K562 (cell line): ENCODE data around the gene DCHS2. TPM values are rescaled to one million over a fixed set of nuclear protein-coding genes. Genes with fewer than 3 reads are reported as not detected.

Experiments
- CBFA2T3 ChIP-seq: fragments of 450-650 bp; IDR thresholded peaks from 2 replicates; pipeline ENCODE4 v1.6.1; 2017
- CHAMP1 ChIP-seq: fragments of 450-650 bp; IDR thresholded peaks from 2 replicates; pipeline ENCODE4 v1.6.1; 2016; ENCODE audit warnings: mild to moderate bottlenecking
- EP300 ChIP-seq: IDR thresholded peaks from 2 replicates; pipeline ENCODE4 v1.6.1; 2012; ENCODE audit warnings: low read length, improper control_type of control experiment
- ERF ChIP-seq: fragments of 450-650 bp; formaldehyde crosslinking; IDR thresholded peaks from 2 replicates; pipeline ENCODE4 v1.4.0; 2020; ENCODE audit warnings: mild to moderate bottlenecking, mixed read lengths
- HDAC8 ChIP-seq: fragments of 450-650 bp; IDR thresholded peaks from 2 replicates; pipeline ENCODE4 v1.6.1; 2016; ENCODE audit warnings: mild to moderate bottlenecking, missing genetic modification characterization, moderate library complexity, missing compliant biosample characterization
- HOMEZ ChIP-seq: fragments of 250-450 bp; sonication (Bioruptor Pico); IDR thresholded peaks from 2 replicates; pipeline ENCODE4 v1.4.0; 2020; ENCODE audit warnings: mild to moderate bottlenecking, moderate library complexity
- IRF2 ChIP-seq: sonication (generic); formaldehyde crosslinking; IDR thresholded peaks from 2 replicates; pipeline ENCODE4 v1.8.1; 2022; ENCODE audit warnings: mild to moderate bottlenecking, missing genetic modification reagents
- KAT8 ChIP-seq: fragments of 450-650 bp; IDR thresholded peaks from 2 replicates; pipeline ENCODE4 v1.6.1; 2016; ENCODE audit warnings: low read depth, mild to moderate bottlenecking
- MAFF ChIP-seq: IDR thresholded peaks from 2 replicates; pipeline ENCODE4 v1.6.1; 2012; ENCODE audit warnings: low read length, improper control_type of control experiment
- NEUROD1 ChIP-seq: fragments of 150-350 bp; IDR thresholded peaks from 2 replicates; pipeline ENCODE4 v1.6.1; 2014; ENCODE audit warnings: borderline replicate concordance, low read length, low read depth; ENCODE audit not compliant: partially characterized antibody
- PYGO2 ChIP-seq: fragments of 450-650 bp; IDR thresholded peaks from 2 replicates; pipeline ENCODE4 v1.6.1; 2016; ENCODE audit warnings: mild to moderate bottlenecking, missing genetic modification characterization, moderate library complexity, missing compliant biosample characterization
- SIX5 ChIP-seq, 2 experiments: IDR thresholded peaks; 2 replicates each; pipeline ENCODE4 v1.6.1; 2011; ENCODE audit warnings: low read length in 2 of 2, borderline replicate concordance in 1 of 2, low read depth in 1 of 2, mild to moderate bottlenecking in 1 of 2, moderate library complexity in 1 of 2; ENCODE audit not compliant: insufficient read depth in 1 of 2
- TSC22D4 ChIP-seq: fragments of 450-650 bp; IDR thresholded peaks from 2 replicates; pipeline ENCODE4 v1.6.1; 2016; ENCODE audit warnings: missing genetic modification characterization, missing biosample characterization, control low read depth
- YBX1 ChIP-seq: fragments of 450-650 bp; IDR thresholded peaks from 2 replicates; pipeline ENCODE4 v1.7.1; 2016; ENCODE audit warnings: mild to moderate bottlenecking
- ZC3H11A ChIP-seq: IDR thresholded peaks from 2 replicates; pipeline ENCODE4 v1.6.1; 2012; ENCODE audit warnings: low read depth, low read length, improper control_type of control experiment
- ZNF696 ChIP-seq: fragments of 250-450 bp; sonication (Bioruptor Pico); conservative IDR thresholded peaks from 2 replicates; pipeline ENCODE4 v1.4.0; 2020; ENCODE audit warnings: mild to moderate bottlenecking, moderate library complexity
- polyA plus RNA-seq, 8 experiments: library from polyadenylated mRNA; depleted of rRNA in 4 of 8; stranded (reverse) in 5 of 8; unstranded in 3 of 8; fragments of >200 nt; fragmentation: Nextera tagmentation in 2 of 8; fragmentation: Illumina TruSeq in 1 of 8; extraction: Ambion mirVana in 2 of 8; extraction: Trizol in 1 of 8; gene quantifications; 2 replicates each; pipeline versions ENCODE4 v1.2.1 to v1.2.3, GENCODE V29; 2011 to 2014; ENCODE audit warnings: inconsistent platforms in 1 of 8, missing spikeins in 1 of 8
- total RNA-seq, 7 experiments: library from RNA; depleted of rRNA in 6 of 7; stranded (reverse); fragments of >200 nt in 6 of 7; fragmentation: Illumina TruSeq in 2 of 7; extraction: Trizol in 2 of 7; gene quantifications; 2 replicates each; pipeline versions ENCODE4 v1.2.1 to v1.2.3, GENCODE V29; 2011 to 2021; ENCODE audit warnings: low replicate concordance in 1 of 7
- TF ChIP-seq, protein P1 (sequence below): fragments of 250-450 bp; sonication (Bioruptor Pico); IDR thresholded peaks from 2 replicates; pipeline ENCODE4 v1.9.0; 2021; ENCODE audit warnings: mild to moderate bottlenecking
- TF ChIP-seq, protein P2 (sequence below): fragments of 250-450 bp; sonication (Bioruptor Pico); IDR thresholded peaks from 2 replicates; pipeline ENCODE4 v1.8.0; 2022; ENCODE audit warnings: moderate library complexity, mild to moderate bottlenecking, inconsistent platforms
- TF ChIP-seq, protein P3 (sequence below), 2 experiments: IDR thresholded peaks in 1 of 2; conservative IDR thresholded peaks in 1 of 2; 2 replicates each; pipeline ENCODE4 v1.6.1; 2016; ENCODE audit warnings: low read depth in 2 of 2, mild to moderate bottlenecking in 1 of 2, missing compliant biosample characterization in 1 of 2, missing genetic modification characterization in 1 of 2, moderate library complexity in 1 of 2

The DCHS2 gene
- total and polyA plus RNA-seq, 9 of the 15 experiments (the other 6 are each of a cell fraction or from before 2014, with no cell fraction given): 0.49 to 7.1 (median 5.3) TPM

DNA sequence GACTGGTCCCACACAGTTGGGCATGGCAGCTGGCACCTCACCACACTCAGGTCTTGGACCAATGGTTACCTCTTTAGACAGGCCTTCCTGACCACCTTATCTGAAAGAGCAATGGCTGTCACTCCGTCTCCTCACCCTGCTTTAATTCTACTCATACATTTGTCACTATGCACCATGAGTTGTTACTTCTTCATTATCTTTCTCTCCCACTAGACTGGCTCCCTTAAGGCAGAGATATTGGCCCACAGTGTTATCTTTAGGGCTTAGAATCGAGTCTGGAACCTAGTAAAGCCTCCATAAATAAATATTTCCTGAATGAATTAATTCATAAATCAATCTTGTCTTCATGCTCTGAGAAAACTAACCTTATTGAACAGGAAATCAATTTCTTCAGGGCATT, 46.6 kb downstream of the DCHS2 start (continued):
- TF ChIP-seq, protein P1, sequence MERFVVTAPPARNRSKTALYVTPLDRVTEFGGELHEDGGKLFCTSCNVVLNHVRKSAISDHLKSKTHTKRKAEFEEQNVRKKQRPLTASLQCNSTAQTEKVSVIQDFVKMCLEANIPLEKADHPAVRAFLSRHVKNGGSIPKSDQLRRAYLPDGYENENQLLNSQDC: no peak
- TF ChIP-seq, protein P2, sequence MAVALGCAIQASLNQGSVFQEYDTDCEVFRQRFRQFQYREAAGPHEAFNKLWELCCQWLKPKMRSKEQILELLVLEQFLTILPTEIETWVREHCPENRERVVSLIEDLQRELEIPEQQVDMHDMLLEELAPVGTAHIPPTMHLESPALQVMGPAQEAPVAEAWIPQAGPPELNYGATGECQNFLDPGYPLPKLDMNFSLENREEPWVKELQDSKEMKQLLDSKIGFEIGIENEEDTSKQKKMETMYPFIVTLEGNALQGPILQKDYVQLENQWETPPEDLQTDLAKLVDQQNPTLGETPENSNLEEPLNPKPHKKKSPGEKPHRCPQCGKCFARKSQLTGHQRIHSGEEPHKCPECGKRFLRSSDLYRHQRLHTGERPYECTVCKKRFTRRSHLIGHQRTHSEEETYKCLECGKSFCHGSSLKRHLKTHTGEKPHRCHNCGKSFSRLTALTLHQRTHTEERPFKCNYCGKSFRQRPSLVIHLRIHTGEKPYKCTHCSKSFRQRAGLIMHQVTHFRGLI: no peak
- TF ChIP-seq MAFF: peak; percentile 17; the same call in 1 of the 2 replicates
- no peak for TF ChIP-seq ZNF696 (CRISPR knock-in tag)
- TF ChIP-seq HDAC8: no peak
- TF ChIP-seq YBX1: no peak
- no peak for TF ChIP-seq IRF2 (CRISPR knock-in tag)
- TF ChIP-seq SIX5 (IDR thresholded peaks at IDR 0.05; ENCODE audit: borderline replicate concordance in 1 of 2, insufficient read depth in 1 of 2, low read depth in 1 of 2, low read length in 2 of 2): no peak
- TF ChIP-seq HOMEZ: no peak
- no peak for TF ChIP-seq ZC3H11A
- peak; percentile 82; the same call in 1 of the 2 replicates for TF ChIP-seq EP300
- TF ChIP-seq, protein P3, sequence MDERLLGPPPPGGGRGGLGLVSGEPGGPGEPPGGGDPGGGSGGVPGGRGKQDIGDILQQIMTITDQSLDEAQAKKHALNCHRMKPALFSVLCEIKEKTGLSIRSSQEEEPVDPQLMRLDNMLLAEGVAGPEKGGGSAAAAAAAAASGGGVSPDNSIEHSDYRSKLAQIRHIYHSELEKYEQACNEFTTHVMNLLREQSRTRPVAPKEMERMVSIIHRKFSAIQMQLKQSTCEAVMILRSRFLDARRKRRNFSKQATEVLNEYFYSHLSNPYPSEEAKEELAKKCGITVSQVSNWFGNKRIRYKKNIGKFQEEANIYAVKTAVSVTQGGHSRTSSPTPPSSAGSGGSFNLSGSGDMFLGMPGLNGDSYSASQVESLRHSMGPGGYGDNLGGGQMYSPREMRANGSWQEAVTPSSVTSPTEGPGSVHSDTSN (CRISPR knock-in tag; IDR thresholded peaks at IDR 0.05; ENCODE audit: low read depth): no peak
- TF ChIP-seq, protein P3 (tag; conservative IDR thresholded peaks at IDR 0.05; ENCODE audit: low read depth): peak; percentile 66
- TF ChIP-seq CHAMP1: no peak; the same call in 1 of the 2 replicates
- TF ChIP-seq PYGO2: no peak
- TF ChIP-seq NEUROD1: no peak
- no peak for TF ChIP-seq ERF (CRISPR knock-in tag)
- peak; percentile 93 for TF ChIP-seq CBFA2T3
- no peak for TF ChIP-seq KAT8
- TF ChIP-seq TSC22D4: no peak
